K562 (cell line): ENCODE data around the gene GPR107. TPM values are rescaled to one million over a fixed set of nuclear protein-coding genes. Genes with fewer than 3 reads are reported as not detected.

ENCODE experiments used
- ATAC-seq: fragments of 200-7000 bp; cut with Tn5 transposase; 3 replicates; pipeline ENCODE4 v1.9.1; 2020; ENCODE audit warnings: moderate library complexity
- BruUV-seq: library from RNA; stranded (reverse); fragments of 400-500 nt; replicated peaks from 2 replicates; lab custom pipeline; 2021; lab: Mats Ljungman, UMichigan
- CTCF ChIA-PET: fragments of 300-600 bp; formaldehyde crosslinking; extraction: SDS; loops from one replicate; lab custom pipeline; 2021; ENCODE audit warnings: low intra/inter-chr PET ratio; lab: Yijun Ruan, JAX
- POLR2A ChIA-PET: fragments of 300-600, 350-650 bp; sonication (Branson Sonifier 250); formaldehyde crosslinking; extraction: SDS; loops from one replicate; lab custom pipeline; 2021; ENCODE audit warnings: antibody characterized with exemption, inconsistent platforms; lab: Yijun Ruan, JAX
- DNase-seq, 4 experiments: peaks; one replicate each; pipeline versions ENCODE4 v3.0.0 to v3.0.0-alpha.2; 2011 to 2018; ENCODE audit warnings: low spot score in 3 of 4, mixed read lengths in 3 of 4; ENCODE audit errors: extremely low read depth in 1 of 4
- FAIRE-seq: peaks from 2 replicates; lab custom pipeline; 2011; peaks lifted over from hg19 to GRCh38; lab: Jason Lieb, UNC
- H2AFZ ChIP-seq: 2 replicates; pipeline ENCODE4 v1.6.0; 2011; ENCODE audit warnings: low read depth, low read length, control low read depth, inconsistent platforms
- H3K27ac ChIP-seq: fragments of 200-600 bp; 3 replicates; pipeline ENCODE4 v1.8.0; 2011; ENCODE audit warnings: low read depth, mild to moderate bottlenecking, control low read depth, inconsistent platforms, low read length, moderate library complexity, mixed read lengths; ENCODE audit errors: extremely low read depth
- H3K27me3 ChIP-seq, 2 experiments: fragments of 300-600 bp in 1 of 2; 2 replicates in 1 of 2; 3 replicates in 1 of 2; pipeline versions ENCODE4 v1.6.0 to v1.8.0; 2011; ENCODE audit warnings: inconsistent platforms in 2 of 2, low read length in 2 of 2, mild to moderate bottlenecking in 1 of 2, mixed read lengths in 1 of 2, moderate library complexity in 1 of 2; ENCODE audit not compliant: control insufficient read depth in 2 of 2, insufficient read depth in 2 of 2
- H3K36me3 ChIP-seq: fragments of 300-600 bp; 3 replicates; pipeline ENCODE4 v1.8.0; 2011; ENCODE audit warnings: mild to moderate bottlenecking, low read length, inconsistent platforms; ENCODE audit not compliant: control insufficient read depth, insufficient read depth
- H3K4me1 ChIP-seq, 2 experiments: fragments of 200-600 bp in 1 of 2; replicated peaks in 1 of 2; 2 replicates in 1 of 2; 3 replicates in 1 of 2; pipeline versions ENCODE4 v1.5.1 to v1.8.0; 2011; ENCODE audit warnings: inconsistent platforms in 2 of 2, low read length in 2 of 2, mild to moderate bottlenecking in 1 of 2, mixed read lengths in 1 of 2, moderate library complexity in 1 of 2; ENCODE audit not compliant: control insufficient read depth in 2 of 2, insufficient read depth in 2 of 2
- H3K4me2 ChIP-seq: 2 replicates; pipeline ENCODE4 v1.6.1; 2011; ENCODE audit warnings: low read length, control low read depth, inconsistent platforms, mixed read lengths; ENCODE audit not compliant: insufficient read depth
- H3K4me3 ChIP-seq: fragments of 200-600 bp; sonication (generic), shearing (Covaris generic); 2 replicates; pipeline ENCODE4 v1.5.1; 2016; ENCODE audit warnings: control low read depth, inconsistent platforms
- H3K79me2 ChIP-seq: fragments of 200-600 bp; 3 replicates; pipeline ENCODE4 v1.8.0; 2011; ENCODE audit warnings: low read length, inconsistent platforms; ENCODE audit not compliant: control insufficient read depth, insufficient read depth
- H3K9ac ChIP-seq, 2 experiments: 2 replicates each; pipeline versions ENCODE4 v1.6.0 to v1.6.1; 2011; ENCODE audit warnings: low read depth in 2 of 2, low read length in 2 of 2, control low read depth in 1 of 2, inconsistent platforms in 1 of 2, mild to moderate bottlenecking in 1 of 2, mixed read lengths in 1 of 2; ENCODE audit not compliant: insufficient read depth in 1 of 2
- H3K9me1 ChIP-seq: one replicate; pipeline ENCODE4 v1.6.0; 2011; ENCODE audit warnings: inconsistent platforms, mild to moderate bottlenecking, low read length, moderate library complexity; ENCODE audit not compliant: control insufficient read depth, insufficient read depth
- H3K9me3 ChIP-seq: replicated peaks from 2 replicates; pipeline ENCODE4 v1.5.1; 2011; ENCODE audit warnings: low read depth, low read length, inconsistent platforms; ENCODE audit not compliant: control insufficient read depth, insufficient read depth
- H4K20me1 ChIP-seq: replicated peaks from 2 replicates; pipeline ENCODE4 v1.6.1; 2011; ENCODE audit warnings: low read length, inconsistent platforms, mixed read lengths; ENCODE audit not compliant: control insufficient read depth, insufficient read depth
- PHB2 ChIP-seq: fragments of 450-650 bp; IDR thresholded peaks from 2 replicates; pipeline ENCODE4 v1.6.1; 2017; ENCODE audit warnings: low read depth
- RBM15 ChIP-seq: fragments of 200-400 bp; formaldehyde crosslinking; IDR thresholded peaks from 2 replicates; pipeline ENCODE4 v1.6.1; 2018; ENCODE audit warnings: mild to moderate bottlenecking, low read length, moderate library complexity; ENCODE audit not compliant: insufficient read depth
- SOX6 ChIP-seq: fragments of 450-650 bp; IDR thresholded peaks from 2 replicates; pipeline ENCODE4 v1.6.1; 2014; ENCODE audit warnings: mild to moderate bottlenecking
- WGBS: fragments of 100-300 bp; shearing (Covaris generic); methylation state at CpG from one replicate; pipeline ENCODE4 v1.1.6; 2016; ENCODE audit warnings: low coverage, mixed read lengths; ENCODE audit not compliant: insufficient coverage; ENCODE audit errors: missing lambda C conversion rate; 5-methylcytosine and 5-hydroxymethylcytosine counted together
- in situ Hi-C: fragments of 300-500 bp; cut with MboI; formaldehyde crosslinking; loops from 4 replicates; pipeline ENCODE4 v1.15.0; 2018; ENCODE audit warnings: inconsistent platforms, mixed read lengths
- intact Hi-C: fragments of 100-400 bp; cut with micrococcal nuclease; formaldehyde crosslinking; loops from 2 replicates; pipeline ENCODE4 v1.14.2; 2022
- polyA plus RNA-seq, 8 experiments: library from polyadenylated mRNA; depleted of rRNA in 4 of 8; stranded (reverse) in 5 of 8; unstranded in 3 of 8; fragments of >200 nt; fragmentation: Nextera tagmentation in 2 of 8; fragmentation: Illumina TruSeq in 1 of 8; extraction: Ambion mirVana in 2 of 8; extraction: Trizol in 1 of 8; gene quantifications; 2 replicates each; pipeline versions ENCODE4 v1.2.1 to v1.2.3, GENCODE V29; 2011 to 2014; ENCODE audit warnings: inconsistent platforms in 1 of 8, missing spikeins in 1 of 8
- total RNA-seq, 7 experiments: library from RNA; depleted of rRNA in 6 of 7; stranded (reverse); fragments of >200 nt in 6 of 7; fragmentation: Illumina TruSeq in 2 of 7; extraction: Trizol in 2 of 7; gene quantifications; 2 replicates each; pipeline versions ENCODE4 v1.2.1 to v1.2.3, GENCODE V29; 2011 to 2021; ENCODE audit warnings: low replicate concordance in 1 of 7
- TF ChIP-seq, protein P1 (sequence below), 2 experiments: fragments of 450-650 bp in 1 of 2; sonication (generic) in 1 of 2; formaldehyde crosslinking in 1 of 2; IDR thresholded peaks; 2 replicates each; pipeline versions ENCODE4 v1.7.1 to v1.9.0; 2016 to 2022; ENCODE audit warnings: inconsistent platforms in 1 of 2, mild to moderate bottlenecking in 1 of 2, missing genetic modification reagents in 1 of 2

The GPR107 gene
- total and polyA plus RNA-seq, 9 of the 15 experiments (the other 6 are each of a cell fraction or from before 2014, with no cell fraction given): 3.2 to 34.6 (median 14.4) TPM

DNA sequence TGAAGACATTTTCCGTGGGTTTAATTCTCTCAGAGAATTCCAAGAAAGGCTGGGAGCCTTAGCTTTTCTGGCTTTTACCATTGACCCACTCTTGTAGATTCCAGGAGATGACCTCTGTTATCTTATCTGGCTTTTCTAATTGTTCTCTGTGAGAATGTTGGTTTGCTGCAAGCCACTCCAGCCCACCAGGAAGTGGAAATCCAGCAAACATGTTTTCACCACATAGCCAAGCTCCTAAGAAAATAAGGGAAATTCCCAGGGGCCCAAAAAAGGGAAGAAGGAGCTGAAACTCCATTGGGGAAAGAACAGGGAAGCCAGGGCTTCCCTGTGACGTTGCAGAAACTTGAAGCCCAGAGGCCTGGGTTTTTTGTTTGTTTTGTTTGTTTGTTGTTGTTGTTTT lies 19.7 kb downstream of the GPR107 start:
- in situ Hi-C loops (no loop called here), intact Hi-C loops (no loop called here)
- POLR2A ChIA-PET: interaction anchor here (0.7 kb wide), 1 partner anchor 76 kb away, joined by 3 read pairs; no protein-coding TSS in a partner anchor
- no peak overlapping the region for H3K27ac ChIP-seq
- H2AFZ ChIP-seq: no peak overlapping the region
- peaks cover 25% of the 10 kb centered on the region; the same call in 2 of the 3 replicates for H3K36me3 ChIP-seq
- H3K9me3 ChIP-seq: no peaks in the 10 kb centered on the region
- FAIRE-seq (no peak), ATAC-seq (no peak), DNase-seq (no peak)
- 14% methylated on average over 2 of the region's 2 CpGs for WGBS
- peaks cover 0 to 13% of the 10 kb centered on the region in 2 experiments; a peak in 3 of 5 replicates for H3K4me1 ChIP-seq
- CTCF ChIA-PET: interaction anchor here (0.6 kb wide), 1 partner anchor 22 kb away, joined by 3 read pairs; no protein-coding TSS in a partner anchor
- H3K9me1 ChIP-seq: no peaks in the 10 kb centered on the region
- H3K27me3 ChIP-seq: no peaks in the 10 kb centered on the region
- H3K79me2 ChIP-seq: peaks cover 43% of the 10 kb centered on the region
- H3K4me3 ChIP-seq: no peak overlapping the region
- BruUV-seq: no TSS peak
- no peak overlapping the region for H3K4me2 ChIP-seq
- peak; percentile 59; the same call in 1 of the 2 replicates for TF ChIP-seq SOX6
- TF ChIP-seq RBM15: no peak
- TF ChIP-seq PHB2: no peak
- TF ChIP-seq, protein P1, sequence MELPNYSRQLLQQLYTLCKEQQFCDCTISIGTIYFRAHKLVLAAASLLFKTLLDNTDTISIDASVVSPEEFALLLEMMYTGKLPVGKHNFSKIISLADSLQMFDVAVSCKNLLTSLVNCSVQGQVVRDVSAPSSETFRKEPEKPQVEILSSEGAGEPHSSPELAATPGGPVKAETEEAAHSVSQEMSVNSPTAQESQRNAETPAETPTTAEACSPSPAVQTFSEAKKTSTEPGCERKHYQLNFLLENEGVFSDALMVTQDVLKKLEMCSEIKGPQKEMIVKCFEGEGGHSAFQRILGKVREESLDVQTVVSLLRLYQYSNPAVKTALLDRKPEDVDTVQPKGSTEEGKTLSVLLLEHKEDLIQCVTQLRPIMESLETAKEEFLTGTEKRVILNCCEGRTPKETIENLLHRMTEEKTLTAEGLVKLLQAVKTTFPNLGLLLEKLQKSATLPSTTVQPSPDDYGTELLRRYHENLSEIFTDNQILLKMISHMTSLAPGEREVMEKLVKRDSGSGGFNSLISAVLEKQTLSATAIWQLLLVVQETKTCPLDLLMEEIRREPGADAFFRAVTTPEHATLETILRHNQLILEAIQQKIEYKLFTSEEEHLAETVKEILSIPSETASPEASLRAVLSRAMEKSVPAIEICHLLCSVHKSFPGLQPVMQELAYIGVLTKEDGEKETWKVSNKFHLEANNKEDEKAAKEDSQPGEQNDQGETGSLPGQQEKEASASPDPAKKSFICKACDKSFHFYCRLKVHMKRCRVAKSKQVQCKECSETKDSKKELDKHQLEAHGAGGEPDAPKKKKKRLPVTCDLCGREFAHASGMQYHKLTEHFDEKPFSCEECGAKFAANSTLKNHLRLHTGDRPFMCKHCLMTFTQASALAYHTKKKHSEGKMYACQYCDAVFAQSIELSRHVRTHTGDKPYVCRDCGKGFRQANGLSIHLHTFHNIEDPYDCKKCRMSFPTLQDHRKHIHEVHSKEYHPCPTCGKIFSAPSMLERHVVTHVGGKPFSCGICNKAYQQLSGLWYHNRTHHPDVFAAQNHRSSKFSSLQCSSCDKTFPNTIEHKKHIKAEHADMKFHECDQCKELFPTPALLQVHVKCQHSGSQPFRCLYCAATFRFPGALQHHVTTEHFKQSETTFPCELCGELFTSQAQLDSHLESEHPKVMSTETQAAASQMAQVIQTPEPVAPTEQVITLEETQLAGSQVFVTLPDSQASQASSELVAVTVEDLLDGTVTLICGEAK (IDR thresholded peaks at IDR 0.05): no peak
- TF ChIP-seq, protein P1 (CRISPR knock-in tag; IDR thresholded peaks at IDR 0.05): no peak
- H3K9ac ChIP-seq: no peak overlapping the region
- H4K20me1 ChIP-seq: peaks cover 13% of the 10 kb centered on the region
